ENCODE measurements around the gene LCE1F.

DNA sequence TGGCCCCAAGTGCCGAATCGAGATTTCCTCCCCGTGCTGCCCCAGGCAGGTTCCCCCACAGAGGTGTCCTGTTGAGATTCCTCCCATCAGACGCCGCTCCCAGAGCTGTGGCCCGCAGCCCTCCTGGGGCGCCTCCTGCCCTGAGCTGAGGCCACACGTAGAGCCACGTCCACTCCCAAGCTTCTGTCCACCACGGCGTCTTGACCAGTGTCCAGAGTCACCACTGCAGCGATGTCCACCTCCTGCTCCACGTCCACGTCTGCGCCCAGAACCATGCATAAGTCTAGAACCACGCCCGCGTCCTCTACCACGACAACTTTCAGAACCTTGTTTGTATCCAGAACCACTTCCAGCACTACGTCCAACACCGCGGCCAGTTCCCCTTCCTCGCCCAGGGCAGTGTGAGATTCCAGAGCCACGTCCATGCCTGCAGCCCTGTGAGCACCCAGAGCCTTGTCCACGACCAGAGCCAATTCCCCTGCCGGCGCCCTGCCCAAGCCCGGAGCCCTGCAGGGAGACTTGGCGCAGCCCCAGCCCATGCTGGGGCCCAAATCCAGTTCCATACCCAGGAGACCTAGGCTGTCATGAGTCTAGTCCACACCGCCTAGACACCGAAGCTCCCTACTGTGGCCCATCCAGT is 14.3 kb upstream of the LCE1F start:
- TF ChIP-seq, protein P1, sequence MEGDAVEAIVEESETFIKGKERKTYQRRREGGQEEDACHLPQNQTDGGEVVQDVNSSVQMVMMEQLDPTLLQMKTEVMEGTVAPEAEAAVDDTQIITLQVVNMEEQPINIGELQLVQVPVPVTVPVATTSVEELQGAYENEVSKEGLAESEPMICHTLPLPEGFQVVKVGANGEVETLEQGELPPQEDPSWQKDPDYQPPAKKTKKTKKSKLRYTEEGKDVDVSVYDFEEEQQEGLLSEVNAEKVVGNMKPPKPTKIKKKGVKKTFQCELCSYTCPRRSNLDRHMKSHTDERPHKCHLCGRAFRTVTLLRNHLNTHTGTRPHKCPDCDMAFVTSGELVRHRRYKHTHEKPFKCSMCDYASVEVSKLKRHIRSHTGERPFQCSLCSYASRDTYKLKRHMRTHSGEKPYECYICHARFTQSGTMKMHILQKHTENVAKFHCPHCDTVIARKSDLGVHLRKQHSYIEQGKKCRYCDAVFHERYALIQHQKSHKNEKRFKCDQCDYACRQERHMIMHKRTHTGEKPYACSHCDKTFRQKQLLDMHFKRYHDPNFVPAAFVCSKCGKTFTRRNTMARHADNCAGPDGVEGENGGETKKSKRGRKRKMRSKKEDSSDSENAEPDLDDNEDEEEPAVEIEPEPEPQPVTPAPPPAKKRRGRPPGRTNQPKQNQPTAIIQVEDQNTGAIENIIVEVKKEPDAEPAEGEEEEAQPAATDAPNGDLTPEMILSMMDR (IDR thresholded peaks at IDR 0.05; ENCODE audit: insufficient read depth, low read length): no peak
- TF ChIP-seq POLR2AphosphoS5 (IDR thresholded peaks at IDR 0.05; ENCODE audit: low read depth) (no peak), SPI1 (IDR thresholded peaks at IDR 0.05; ENCODE audit: borderline replicate concordance, low read depth) (no peak), GABPA (IDR thresholded peaks at IDR 0.05; ENCODE audit: low read depth) (no peak)
- TF ChIP-seq, protein P2, sequence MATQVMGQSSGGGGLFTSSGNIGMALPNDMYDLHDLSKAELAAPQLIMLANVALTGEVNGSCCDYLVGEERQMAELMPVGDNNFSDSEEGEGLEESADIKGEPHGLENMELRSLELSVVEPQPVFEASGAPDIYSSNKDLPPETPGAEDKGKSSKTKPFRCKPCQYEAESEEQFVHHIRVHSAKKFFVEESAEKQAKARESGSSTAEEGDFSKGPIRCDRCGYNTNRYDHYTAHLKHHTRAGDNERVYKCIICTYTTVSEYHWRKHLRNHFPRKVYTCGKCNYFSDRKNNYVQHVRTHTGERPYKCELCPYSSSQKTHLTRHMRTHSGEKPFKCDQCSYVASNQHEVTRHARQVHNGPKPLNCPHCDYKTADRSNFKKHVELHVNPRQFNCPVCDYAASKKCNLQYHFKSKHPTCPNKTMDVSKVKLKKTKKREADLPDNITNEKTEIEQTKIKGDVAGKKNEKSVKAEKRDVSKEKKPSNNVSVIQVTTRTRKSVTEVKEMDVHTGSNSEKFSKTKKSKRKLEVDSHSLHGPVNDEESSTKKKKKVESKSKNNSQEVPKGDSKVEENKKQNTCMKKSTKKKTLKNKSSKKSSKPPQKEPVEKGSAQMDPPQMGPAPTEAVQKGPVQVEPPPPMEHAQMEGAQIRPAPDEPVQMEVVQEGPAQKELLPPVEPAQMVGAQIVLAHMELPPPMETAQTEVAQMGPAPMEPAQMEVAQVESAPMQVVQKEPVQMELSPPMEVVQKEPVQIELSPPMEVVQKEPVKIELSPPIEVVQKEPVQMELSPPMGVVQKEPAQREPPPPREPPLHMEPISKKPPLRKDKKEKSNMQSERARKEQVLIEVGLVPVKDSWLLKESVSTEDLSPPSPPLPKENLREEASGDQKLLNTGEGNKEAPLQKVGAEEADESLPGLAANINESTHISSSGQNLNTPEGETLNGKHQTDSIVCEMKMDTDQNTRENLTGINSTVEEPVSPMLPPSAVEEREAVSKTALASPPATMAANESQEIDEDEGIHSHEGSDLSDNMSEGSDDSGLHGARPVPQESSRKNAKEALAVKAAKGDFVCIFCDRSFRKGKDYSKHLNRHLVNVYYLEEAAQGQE (IDR thresholded peaks at IDR 0.05; ENCODE audit: insufficient replicate concordance, low read depth): no peak
